ENCODE results near the gene IL12B.
"Not testable (repeated sequence)": the region's sequence is repeated elsewhere in the genome, so short reads cannot be mapped to it uniquely, and the experiment has no call there.

The IL12B gene

DNA sequence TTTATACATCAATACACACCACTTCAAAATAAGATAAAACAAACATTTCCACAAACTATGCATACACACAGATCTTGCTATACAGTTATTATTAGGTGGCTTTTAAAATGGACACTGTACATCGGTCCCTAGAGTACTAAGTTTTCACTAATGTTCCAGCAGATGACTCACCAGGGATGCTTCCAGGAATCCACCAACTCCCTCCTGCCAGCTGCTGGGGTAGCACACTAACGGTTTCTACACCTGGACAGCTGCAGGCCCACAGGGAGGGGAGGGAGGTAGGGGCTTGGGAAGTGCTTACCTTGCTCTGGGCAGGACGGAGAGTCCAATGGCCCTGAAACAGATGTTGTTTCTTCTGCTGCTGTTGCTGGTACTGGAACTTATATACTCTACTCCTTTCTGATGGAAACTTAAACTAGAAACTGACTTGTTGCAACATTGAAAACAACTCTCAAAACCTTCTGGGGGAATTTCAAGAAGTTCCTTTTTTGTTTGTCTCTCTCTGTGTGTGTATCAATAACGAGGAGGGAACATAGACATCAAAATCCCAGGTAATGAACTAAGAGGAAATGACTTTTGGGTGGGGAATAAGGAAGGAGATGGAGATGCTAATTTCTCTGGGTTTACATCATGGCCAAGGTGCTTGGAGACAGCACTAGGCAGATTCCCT lies at the start of gene IL12B:
TSS of gene IL12B (minus strand) at position 357 of the 670 bp plus-strand sequence. CDS start 3,705 bp downstream, outside the sequence.
- no peak for DNase-seq

DNA sequence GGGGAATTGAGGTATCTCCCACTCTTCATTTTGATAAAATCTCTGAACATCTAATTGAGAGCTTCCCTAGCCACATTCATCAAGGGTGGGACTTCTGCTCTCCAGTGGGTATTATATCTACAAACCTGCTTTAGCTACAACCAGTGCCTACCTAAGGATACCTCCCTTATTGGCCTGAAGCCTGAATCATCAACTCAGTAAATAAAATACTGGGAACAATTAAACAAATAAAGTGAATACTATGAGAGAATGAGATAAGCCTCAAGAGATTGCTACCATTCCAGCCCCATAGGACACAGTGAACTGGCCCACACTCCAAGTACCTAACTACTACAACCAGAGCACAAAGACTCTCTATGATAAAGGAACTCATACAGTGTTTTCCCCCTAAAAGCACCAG lies 47.4 kb upstream of the IL12B start:
- DNase-seq: no peak

DNA sequence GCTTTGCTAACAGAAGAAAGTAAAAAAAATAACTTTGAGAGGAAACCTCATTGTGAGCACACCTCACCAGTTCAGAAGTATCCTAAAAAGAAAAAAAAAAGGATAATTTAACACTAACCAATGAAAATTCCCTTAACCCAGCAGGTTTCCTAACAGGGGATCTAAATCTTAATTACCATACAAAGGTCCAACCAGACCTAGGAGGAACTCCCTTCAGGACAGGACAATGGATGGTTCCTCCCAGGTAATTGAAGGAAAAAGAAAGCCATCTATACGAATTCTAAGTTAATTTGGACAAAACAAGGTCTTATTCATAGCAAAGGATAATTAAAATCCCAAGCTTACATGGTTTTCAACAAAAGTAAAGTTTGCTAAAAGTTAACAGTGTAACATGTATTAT lies 37.6 kb upstream of the IL12B start:
- DNase-seq: not testable (repeated sequence)

DNA sequence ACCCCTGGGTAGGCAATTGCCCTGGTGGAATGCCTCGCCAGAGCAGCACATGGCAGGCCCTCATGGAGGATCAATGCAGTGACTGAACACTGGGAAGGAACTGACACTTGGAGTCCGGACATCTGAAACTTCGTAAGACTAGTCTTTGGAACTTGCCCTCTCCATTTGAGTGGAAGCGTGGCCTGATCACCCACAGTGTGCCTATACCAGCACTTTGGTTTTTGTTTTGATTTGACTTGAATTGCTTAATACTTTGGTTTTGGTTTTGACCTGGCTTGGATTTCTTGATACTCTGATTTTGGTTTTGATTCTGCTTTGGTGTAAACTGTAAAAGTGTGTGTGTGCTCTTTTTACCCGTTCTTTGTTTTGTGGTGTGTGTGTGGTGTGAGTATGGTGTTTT lies 36.5 kb upstream of the IL12B start:
- not testable (repeated sequence) for DNase-seq

DNA sequence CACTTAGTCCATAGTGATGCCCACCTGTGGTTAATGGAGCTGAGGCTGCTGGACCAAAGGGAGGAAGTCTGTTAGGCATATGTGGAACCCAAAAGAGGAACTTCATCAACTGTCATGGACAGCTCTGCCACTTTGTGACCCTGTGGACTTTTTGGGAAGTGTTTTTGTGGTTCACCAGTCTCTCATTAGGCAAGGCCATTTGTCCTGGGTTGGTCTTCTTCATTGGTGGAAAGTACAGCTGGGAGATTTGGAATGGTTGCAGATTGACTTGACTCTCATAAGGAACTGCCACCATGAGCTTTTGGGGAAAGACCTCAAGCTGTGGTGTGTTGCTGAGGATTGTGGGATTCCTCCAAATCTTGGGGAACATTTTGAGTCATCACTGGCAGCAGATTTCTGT lies 31.9 kb upstream of the IL12B start:
- peak; percentile 14 for DNase-seq

DNA sequence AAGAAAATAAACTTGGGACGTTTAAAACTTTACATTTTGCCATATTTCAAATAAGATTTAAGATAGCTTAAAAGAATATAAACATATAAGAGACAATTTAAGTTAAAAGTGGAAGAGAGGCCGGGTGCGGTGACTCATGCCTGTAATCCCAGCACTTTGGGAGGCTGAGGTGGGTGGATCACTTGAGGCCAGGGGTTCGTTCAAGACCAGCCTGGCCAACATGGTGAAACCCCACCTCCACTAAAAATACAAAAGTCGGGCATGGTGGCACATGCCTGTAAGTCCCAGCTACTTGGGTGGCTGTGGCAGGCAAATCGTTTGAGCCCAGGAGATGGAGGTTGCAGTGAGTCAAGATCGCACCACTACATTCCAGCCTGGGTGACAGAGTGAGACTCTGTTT lies 29.6 kb upstream of the IL12B start:
- not testable (repeated sequence) for DNase-seq

DNA sequence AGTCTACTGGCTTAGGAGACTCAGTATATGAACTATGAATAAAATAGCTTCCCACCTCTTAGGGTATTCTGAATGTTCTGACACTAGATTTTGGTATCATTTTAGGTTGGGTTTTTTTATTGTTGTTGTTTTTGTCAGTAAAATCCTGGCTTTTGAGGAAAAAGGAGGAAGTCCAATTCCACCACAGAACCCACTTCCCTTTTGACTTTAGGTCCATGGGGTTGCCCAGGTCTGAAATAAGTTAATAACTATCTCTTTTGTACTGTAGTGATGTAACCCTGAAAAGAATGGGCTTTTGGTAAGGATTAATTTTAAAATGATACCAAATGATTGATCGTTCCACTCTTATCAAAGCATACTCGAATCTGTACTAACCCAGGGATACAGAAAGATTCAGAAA lies 29.1 kb upstream of the IL12B start:
- no peak for DNase-seq

DNA sequence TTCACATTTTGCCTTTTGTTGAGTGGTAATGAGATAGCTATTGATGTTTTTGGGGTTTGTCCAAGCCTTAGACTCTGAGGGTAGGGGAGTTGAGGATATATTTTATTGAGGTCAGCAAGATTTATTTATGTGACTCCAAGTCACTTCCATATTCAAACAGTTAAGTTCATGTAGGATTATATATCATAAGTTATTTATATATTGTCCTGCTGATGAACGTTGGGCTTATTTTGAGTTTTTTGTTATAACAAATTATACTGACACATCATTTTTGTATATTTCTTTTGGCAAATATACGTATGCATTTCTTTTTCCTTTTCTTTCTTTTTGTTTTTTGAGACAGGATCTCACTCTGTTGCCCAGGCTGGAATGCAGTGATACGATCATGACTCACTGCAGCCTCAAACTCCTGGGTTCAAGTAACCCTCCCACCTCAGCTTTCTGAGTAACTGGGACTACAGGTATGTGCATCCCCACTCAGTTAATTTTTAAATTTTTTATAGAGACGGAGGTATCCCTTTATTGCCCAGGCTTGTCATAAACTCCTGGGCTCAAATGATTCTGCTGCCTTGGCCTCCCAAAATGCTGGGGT lies 23.5 kb upstream of the IL12B start:
- DNase-seq: no peak

DNA sequence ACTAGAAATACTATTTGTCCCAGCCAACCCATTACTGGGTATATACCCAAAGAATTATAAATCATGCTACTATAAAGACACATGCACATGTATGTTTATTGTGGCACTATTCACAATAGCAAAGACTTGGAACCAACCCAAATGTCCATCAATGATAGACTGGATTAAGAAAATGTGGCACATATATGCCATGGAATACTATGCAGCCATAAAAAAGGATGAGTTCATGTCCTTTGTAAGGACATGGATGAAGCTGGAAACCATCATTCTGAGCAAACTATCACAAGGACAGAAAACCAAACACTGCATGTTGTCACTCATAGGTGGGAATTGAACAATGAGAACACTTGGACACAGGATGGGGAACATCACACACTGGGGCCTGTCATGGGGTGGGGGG lies 20.4 kb upstream of the IL12B start:
- not testable (repeated sequence) for DNase-seq

DNA sequence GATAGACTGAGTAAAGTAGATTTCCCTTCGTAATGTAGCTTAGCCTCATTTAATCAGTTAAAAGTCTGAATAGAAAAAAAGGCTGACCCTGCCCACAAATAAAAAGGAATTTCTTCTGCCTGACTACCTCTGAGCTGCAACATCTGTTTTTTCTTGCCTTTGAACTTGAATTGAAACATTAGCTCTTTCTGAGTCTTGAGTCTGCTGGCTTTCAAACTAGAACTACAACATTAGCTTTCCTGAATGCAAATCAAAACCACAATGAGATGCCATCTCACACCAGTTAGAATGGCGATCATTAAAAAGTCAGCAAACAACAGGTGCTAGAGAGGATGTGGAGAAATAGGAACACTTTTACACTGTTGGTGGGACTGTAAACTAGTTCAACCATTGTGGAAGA lies 19.9 kb upstream of the IL12B start:
- not testable (repeated sequence) for DNase-seq

DNA sequence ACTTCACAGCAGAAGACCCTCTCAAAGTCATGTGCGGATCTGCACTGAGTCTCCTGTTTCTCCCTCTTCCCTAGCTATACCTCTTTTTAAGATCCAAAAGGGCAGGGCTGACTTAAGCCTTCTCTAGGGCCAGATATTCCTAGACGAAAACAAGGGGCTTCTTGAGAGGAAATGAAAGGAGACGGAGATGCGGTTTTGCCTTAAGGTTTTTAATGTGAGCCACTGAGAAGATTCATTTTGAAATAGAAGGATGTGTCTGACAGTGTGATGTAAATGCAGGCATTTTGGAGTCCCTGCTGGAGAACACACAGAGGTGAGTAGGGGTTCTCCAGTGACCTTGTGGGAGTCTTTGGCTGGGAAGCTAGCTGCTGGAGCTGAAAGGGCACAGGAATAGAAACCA lies 15.6 kb upstream of the IL12B start:
- no peak for DNase-seq

DNA sequence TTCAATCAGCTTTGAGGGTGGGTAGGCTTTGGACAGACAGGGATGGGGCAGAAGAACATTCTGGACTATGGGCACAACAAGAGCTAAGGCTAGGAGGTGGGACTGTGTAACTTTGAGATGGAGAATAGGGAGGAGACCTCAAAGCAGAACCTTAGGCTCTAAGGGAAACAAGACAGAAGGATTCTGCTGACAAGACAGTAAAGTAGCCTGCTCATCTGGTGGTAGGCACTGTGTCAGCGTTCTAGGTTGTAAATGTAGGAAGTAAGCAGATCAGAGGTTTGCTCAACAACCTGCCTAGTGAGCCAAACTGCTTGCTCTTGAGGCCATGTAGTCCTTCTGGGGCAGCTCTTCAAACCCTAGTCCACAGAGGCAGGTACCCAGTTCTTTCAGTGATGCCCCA lies 15.0 kb upstream of the IL12B start:
- DNase-seq: no peak

DNA sequence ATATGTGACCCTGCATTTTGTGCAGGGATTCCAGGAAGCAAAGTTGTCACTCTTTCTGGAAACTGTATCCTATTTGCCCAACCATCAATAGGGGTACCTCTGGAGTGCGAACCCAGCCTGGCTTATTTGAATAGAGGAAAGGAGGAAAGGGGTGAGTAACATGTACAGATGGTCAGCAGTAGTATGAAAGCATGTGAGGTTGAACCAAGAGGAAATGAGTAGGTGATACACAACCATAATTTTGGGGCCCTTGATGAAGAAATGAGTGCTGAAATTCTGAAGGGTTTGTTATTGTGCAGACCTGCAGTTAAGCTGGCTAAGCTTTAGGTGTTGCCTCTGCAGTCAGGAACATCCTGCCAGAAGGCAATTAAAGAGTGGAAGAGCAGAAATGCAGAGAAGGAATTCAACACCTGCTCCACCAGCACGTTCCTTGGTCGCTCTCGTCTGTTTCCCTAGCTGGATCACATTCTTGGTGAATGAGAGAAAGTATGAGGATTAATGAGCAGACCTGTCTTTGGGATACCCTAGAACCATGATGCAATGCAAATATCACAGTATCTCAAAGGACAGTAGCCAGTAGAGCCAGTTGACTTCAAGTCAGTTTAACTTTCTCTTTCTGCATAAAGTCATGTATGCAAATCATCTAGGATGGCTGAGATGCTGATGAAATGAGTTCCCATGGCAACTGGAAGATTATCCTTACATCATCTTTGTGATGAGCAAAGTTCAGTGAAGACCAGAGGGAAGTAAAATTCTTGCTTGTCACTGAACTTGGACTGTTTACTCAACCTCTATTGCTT lies 13.2 kb upstream of the IL12B start:
- peak; percentile 25 for DNase-seq

DNA sequence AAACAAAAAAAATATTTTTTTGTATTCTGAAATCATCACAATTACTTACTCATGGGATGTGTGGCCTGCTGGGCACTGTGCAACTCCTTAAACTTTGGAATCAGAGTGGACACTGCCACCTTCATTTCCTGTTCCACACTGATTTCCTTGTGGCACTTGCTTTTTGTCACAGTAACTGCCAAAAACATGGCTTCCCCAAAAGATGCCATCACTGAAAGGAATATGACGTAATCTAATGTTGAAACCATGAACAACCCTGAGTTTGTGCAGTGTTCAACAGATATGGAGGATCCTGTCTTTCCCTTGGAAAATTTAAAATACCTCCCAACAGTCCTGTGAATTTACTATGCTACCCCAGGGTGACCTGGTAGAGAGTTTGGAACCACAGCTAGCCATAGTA lies 12.6 kb upstream of the IL12B start:
- no peak for DNase-seq

DNA sequence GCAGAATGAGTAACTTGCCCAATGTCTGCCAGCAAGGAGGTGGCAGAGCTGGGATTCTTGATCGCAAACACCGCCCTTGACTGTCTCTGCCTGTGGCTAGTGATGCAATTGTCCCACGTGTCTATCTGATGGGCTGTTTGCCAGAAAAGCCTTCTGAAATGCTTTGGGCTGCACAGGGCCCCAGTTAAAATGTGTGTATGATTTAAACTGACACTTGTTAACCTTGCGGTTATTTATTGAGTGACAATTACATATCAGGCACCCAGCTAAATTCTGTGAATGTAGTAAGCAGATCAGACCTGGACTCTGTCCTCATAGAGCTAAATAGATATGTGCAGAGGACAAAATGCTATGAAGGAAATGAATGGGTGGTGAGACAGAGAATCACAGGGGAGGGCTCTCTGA lies 11.6 kb upstream of the IL12B start:
- DNase-seq: peak; percentile 84

DNA sequence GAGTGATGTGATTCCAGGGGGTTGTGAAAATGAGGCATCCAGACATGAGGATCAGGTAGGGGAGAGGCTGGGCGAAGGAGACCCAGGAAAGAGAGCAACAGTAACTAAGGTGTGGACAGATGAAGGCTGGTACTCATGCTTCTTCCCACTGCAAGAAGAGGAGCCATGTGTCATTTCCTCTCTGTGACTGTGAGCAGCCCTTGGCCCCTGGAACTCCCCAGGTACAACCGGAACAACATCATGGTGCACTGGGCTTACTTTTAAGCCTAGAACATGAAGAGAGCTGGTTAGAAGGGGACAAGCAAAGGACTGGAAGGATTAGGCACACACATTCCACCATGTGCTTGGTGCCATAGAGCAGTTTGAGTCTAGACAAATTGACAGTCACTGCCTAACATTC lies 10.9 kb upstream of the IL12B start:
- DNase-seq: peak; percentile 19

DNA sequence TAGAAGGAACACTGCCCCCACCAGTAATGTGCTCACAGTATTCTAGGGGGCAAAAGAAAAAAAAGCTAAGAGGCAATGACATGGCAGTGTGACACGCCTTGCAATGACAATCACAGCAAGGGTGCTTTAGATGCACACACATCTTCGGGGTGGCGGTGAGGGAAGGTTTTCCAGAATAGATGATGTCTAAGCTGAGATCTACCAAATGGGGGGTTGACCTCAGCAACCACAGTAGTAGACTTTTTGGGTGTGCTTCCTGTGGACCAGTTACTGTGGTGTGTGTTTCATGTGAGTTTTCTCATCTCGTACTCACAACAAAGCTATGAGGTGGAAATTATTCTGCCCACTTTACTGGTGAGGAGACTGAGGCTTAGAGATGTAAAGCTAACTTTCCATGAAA lies 10.2 kb upstream of the IL12B start:
- DNase-seq: peak; percentile 34

DNA sequence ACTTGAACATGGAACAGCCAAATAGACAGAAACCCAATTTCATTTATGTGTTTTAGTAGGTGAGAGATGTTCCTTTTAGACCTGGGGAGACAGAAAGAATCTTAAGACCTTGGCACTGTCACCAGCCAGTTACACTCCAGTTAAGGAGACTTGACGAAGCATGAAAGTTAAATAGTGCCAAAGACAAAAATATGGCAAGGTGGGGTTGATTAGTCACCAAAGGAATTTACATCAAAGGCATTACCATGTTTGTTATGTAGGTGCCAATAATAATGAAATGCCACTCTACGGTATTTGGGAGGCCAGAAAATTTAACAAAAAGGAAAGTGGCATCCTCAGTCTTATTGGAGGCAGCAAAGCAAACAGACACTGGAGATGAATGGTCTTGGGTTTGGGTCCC lies 9.2 kb upstream of the IL12B start:
- no peak for DNase-seq

DNA sequence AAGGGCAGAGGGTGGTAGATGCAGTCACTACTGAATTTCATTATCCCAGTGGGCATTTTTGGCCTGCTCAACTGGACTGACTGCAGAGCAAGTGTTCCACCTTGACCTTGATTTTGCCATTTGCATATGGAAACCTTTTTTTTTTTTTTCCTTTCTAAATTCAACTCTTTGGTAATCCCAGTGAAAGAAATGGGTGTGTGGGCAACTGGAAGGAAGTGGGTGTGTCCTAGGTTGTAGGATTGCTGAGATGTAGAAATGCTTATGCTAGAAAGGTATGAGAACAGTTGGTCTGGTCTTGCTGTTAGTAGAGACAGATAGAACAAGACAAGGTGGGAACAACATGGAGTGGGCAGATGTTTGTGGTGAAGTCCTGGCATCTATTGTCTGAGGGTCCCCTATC lies 7.8 kb upstream of the IL12B start:
- DNase-seq: no peak

DNA sequence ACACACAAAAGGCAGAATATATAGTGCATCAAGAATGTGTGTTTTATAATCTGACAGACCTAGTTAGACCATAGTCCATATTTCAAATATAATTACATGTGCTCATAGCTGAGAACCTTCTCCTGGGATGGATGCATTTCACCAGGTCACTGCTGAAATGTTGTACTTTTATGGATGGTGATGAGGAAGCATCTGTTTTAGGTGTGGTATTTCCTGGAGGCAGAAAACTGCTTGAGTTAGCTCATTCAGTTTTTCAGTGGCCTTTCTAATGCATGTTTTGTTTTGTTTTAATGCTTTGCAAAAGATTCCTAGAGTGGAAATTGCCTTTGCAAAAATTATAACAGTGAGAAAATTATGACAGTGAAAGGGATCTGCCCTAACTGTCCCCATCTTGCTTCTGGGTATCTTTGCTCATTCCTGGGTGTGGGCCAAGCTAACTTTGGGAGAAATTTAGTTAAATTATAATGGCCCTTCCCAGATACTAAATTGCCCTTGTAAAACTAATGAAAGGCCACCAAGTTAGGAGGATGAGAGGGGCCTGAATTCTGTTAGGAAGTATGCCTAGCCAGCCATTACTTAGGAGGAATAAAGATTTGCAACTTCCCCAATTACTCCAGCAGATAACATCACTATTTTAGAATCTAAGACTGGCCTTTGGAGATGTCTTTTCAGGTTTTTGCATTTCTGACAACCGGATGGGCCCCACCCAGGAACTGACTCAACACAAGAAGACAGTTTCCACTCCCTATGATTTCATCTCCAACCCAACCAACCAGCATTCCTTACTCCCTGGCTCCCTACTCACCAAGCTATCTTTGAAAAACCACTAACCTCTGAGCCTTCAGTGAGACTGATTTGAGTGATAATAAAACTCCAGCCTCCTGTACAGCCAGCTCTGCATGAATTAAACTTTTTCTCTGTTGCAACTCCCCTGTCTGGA lies 7.0 kb upstream of the IL12B start:
- peak; percentile 69 for DNase-seq

DNA sequence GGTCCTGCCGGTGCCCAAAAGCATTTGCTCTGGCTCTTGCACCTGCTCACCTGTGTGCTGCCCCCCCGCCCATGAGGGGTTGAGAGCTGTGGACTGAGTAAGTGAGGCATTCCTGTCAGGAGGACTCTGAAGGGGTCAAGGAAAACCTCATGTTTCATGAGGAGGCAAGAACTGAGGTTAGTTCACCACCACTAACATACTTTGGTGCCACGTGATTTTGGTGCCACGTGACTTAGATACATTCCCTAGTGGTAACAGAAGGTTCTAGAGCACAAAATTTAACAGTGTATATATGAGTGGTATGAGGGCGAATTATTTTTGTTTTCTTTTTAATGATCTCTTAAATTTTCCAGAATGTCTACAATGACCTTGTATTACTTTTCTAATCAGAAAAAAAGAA lies 6.3 kb upstream of the IL12B start:
- no peak for DNase-seq

DNA sequence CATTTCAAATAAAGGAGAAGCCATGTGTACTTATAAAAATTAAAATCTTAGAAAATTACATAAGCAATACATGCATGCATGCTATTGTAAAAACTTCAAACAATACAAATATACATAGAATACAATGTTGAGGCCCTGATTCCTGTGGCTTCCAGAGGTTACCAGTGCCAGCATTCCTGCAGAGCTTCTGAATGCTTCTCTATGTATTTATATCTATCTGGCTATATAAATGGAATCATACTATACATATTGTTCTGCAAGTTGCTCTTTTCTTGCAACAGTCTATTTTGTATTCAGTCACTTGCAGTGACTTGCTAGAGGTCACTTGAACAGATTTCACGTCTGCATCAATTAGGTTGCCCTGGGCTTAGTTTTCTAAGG lies 3.2 kb upstream of the IL12B start:
- no peak for DNase-seq
